ENCODE results near the gene UBXN6.

The UBXN6 gene

GRCh38 chr19:4503825-4504170 is 46.2 kb upstream of the UBXN6 start:
- TF ChIP-seq CTCF (IDR thresholded peaks at IDR 0.05; ENCODE audit: low read length, missing control alignments) = no peak
- no peak overlapping the region for H3K4me3 ChIP-seq (replicated peaks; ENCODE audit: low read depth, low read length)

GRCh38 chr19:4503132-4503824 is 45.7 kb upstream of the UBXN6 start:
- TF ChIP-seq CTCF (IDR thresholded peaks at IDR 0.05; ENCODE audit: low read length, missing control alignments) = no peak
- no peak for DNase-seq (ENCODE audit: low read depth)
- H3K4me3 ChIP-seq (replicated peaks; ENCODE audit: low read depth, low read length) = no peak overlapping the region

More at GRCh38 chr19:4503825-4504170, 46.2 kb upstream of the UBXN6 start:
- no peak for DNase-seq (ENCODE audit: low read depth)

GRCh38 chr19:4502282-4503131 is 44.9 kb upstream of the UBXN6 start:
- no peak for DNase-seq (ENCODE audit: low read depth)
- no peak for TF ChIP-seq CTCF (IDR thresholded peaks at IDR 0.05; ENCODE audit: low read length, missing control alignments)
- no peak overlapping the region for H3K4me3 ChIP-seq (replicated peaks; ENCODE audit: low read depth, low read length)

- no peak for DNase-seq (ENCODE audit: low read depth)
- no peak overlapping the region for H3K4me3 ChIP-seq (replicated peaks; ENCODE audit: low read depth, low read length)
- TF ChIP-seq CTCF (IDR thresholded peaks at IDR 0.05; ENCODE audit: low read length, missing control alignments) = no peak
Measured at GRCh38 chr19:4501691-4502090, 44.1 kb upstream of the UBXN6 start.

GRCh38 chr19:4500841-4501591 is 43.4 kb upstream of the UBXN6 start:
- H3K4me3 ChIP-seq (replicated peaks; ENCODE audit: low read depth, low read length) = no peak overlapping the region
- no peak for DNase-seq (ENCODE audit: low read depth)
- no peak for TF ChIP-seq CTCF (IDR thresholded peaks at IDR 0.05; ENCODE audit: low read length, missing control alignments)

- TF ChIP-seq CTCF (IDR thresholded peaks at IDR 0.05; ENCODE audit: low read length, missing control alignments) = no peak
- DNase-seq (ENCODE audit: low read depth) = no peak
- H3K4me3 ChIP-seq (replicated peaks; ENCODE audit: low read depth, low read length) = no peak overlapping the region
Measured at GRCh38 chr19:4499855-4500254, 42.3 kb upstream of the UBXN6 start.

Data from fibroblast of pulmonary artery (primary cell).